ENCODE results near the gene HIVEP3.

DNA sequence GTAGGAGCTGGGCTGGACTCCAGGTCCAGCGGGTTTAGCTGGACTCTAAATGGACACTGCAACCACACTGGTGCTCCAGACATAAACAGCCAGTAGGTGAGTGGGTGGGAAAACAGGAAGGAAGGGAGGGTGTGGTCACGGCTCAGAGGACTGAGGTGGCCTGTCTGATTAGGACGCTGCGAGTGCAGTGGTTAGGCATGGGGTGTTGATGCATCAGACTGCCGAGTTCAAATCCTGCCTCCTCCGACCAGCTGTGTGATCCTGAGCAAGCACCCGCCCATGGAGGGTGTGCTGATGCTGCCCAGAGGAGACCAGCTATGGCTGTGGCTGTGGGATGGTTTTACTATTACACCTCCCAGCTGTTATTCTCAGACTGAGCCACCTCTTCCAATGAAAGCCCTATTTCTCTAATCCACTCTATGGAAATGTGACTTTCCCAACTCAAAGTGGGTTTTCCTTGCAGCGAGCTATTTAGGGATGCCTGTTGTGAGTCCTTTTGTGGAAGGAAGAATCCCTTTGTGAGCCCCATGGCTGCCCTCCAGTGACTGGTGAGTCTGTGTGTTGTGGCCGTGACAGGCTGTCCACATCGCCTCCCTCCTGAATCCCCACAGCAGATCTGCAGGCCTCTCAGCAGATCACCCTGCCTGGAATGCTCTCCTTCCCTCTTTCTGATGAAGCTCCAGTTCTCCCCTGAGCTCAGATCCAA is 377.7 kb downstream of the HIVEP3 start:
- TF ChIP-seq, protein P1, sequence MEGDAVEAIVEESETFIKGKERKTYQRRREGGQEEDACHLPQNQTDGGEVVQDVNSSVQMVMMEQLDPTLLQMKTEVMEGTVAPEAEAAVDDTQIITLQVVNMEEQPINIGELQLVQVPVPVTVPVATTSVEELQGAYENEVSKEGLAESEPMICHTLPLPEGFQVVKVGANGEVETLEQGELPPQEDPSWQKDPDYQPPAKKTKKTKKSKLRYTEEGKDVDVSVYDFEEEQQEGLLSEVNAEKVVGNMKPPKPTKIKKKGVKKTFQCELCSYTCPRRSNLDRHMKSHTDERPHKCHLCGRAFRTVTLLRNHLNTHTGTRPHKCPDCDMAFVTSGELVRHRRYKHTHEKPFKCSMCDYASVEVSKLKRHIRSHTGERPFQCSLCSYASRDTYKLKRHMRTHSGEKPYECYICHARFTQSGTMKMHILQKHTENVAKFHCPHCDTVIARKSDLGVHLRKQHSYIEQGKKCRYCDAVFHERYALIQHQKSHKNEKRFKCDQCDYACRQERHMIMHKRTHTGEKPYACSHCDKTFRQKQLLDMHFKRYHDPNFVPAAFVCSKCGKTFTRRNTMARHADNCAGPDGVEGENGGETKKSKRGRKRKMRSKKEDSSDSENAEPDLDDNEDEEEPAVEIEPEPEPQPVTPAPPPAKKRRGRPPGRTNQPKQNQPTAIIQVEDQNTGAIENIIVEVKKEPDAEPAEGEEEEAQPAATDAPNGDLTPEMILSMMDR (IDR thresholded peaks at IDR 0.05): no peak
- no peak for TF ChIP-seq POLR2A (IDR thresholded peaks at IDR 0.05)

Data from body of pancreas (tissue), 4 donors.